NCI-H748 (cell line): ENCODE results near the gene ABR.
A peak's percentile ranks its signal among the peaks of the same experiment; 100 is the strongest.
"Not testable (repeated sequence)": the region's sequence is repeated elsewhere in the genome, so short reads cannot be mapped to it uniquely, and the experiment has no call there.

Source experiments
- DNase-seq: peaks from one replicate; lab custom pipeline; 2025; ENCODE audit not compliant: unreplicated experiment; lab: John Stamatoyannopoulos, UW

The ABR gene

GRCh38 chr17:1122533-1123392, 57.0 kb downstream of the ABR start:
- DNase-seq = peak; percentile 80

- not testable (repeated sequence) for DNase-seq
These were observed 58.4 kb downstream of the ABR start for GRCh38 chr17:1121442-1121817.

GRCh38 chr17:1120596-1121441, 59.0 kb downstream of the ABR start:
- no peak for DNase-seq

- DNase-seq = no peak
These were observed 59.9 kb downstream of the ABR start for GRCh38 chr17:1119924-1120323.

- no peak for DNase-seq
These were observed 63.2 kb downstream of the ABR start for GRCh38 chr17:1116602-1117001.

GRCh38 chr17:1112875-1113274, 66.9 kb downstream of the ABR start:
- DNase-seq = peak; percentile 24

- DNase-seq = no peak
These were observed 68.0 kb downstream of the ABR start for GRCh38 chr17:1111599-1112443.

GRCh38 chr17:1110862-1111598, 68.8 kb downstream of the ABR start:
- no peak for DNase-seq

GRCh38 chr17:1110541-1110861, 69.3 kb downstream of the ABR start:
- no peak for DNase-seq

GRCh38 chr17:1109606-1110540, 69.9 kb downstream of the ABR start:
- DNase-seq = peak; percentile 67

- DNase-seq = peak; percentile 68
These were observed 70.8 kb downstream of the ABR start for GRCh38 chr17:1108765-1109605.

GRCh38 chr17:1108478-1108764, 71.4 kb downstream of the ABR start:
- peak; percentile 74 for DNase-seq

GRCh38 chr17:1107777-1108477, 71.9 kb downstream of the ABR start:
- DNase-seq = no peak

GRCh38 chr17:1107083-1107776, 72.6 kb downstream of the ABR start:
- no peak for DNase-seq

GRCh38 chr17:1104222-1104621, 75.6 kb downstream of the ABR start:
- DNase-seq = no peak

GRCh38 chr17:1100382-1100781, 79.4 kb downstream of the ABR start:
- DNase-seq = no peak

GRCh38 chr17:1099242-1099641, 80.5 kb downstream of the ABR start:
- DNase-seq = no peak
